K562 (cell line): ENCODE results near the gene KIFAP3. TPM values are rescaled to one million over a fixed set of nuclear protein-coding genes. Genes with fewer than 3 reads are reported as not detected.

Source experiments
- ARID1B ChIP-seq: fragments of 450-650 bp; IDR thresholded peaks from 2 replicates; pipeline ENCODE4 v1.6.1; 2016; ENCODE audit warnings: antibody characterized with exemption, mild to moderate bottlenecking, inconsistent platforms
- DPF2 ChIP-seq: fragments of 450-650 bp; IDR thresholded peaks from 2 replicates; pipeline ENCODE4 v1.6.1; 2016
- GABPB1 ChIP-seq: sonication (generic); formaldehyde crosslinking; IDR thresholded peaks from 2 replicates; pipeline ENCODE4 v1.8.0; 2022; ENCODE audit warnings: mild to moderate bottlenecking, missing genetic modification reagents
- GABPB2 ChIP-seq: fragments of 250-450 bp; sonication (Bioruptor Pico); conservative IDR thresholded peaks from 2 replicates; pipeline ENCODE4 v1.5.1; 2021; ENCODE audit warnings: mild to moderate bottlenecking
- KAT8 ChIP-seq: fragments of 450-650 bp; IDR thresholded peaks from 2 replicates; pipeline ENCODE4 v1.6.1; 2016; ENCODE audit warnings: low read depth, mild to moderate bottlenecking
- KLF16 ChIP-seq: IDR thresholded peaks from 2 replicates; pipeline ENCODE4 v1.6.1; 2016; ENCODE audit warnings: antibody characterized with exemption
- MBD2 ChIP-seq: sonication (generic); IDR thresholded peaks from 2 replicates; pipeline ENCODE4 v1.6.1; 2016; ENCODE audit warnings: low read depth, borderline replicate concordance
- NCOR1 ChIP-seq: fragments of 450-650 bp; IDR thresholded peaks from 2 replicates; pipeline ENCODE4 v1.6.1; 2016; ENCODE audit warnings: mild to moderate bottlenecking, moderate library complexity
- NFIC ChIP-seq: fragments of 450-650 bp; IDR thresholded peaks from 2 replicates; pipeline ENCODE4 v1.6.1; 2017; ENCODE audit warnings: mild to moderate bottlenecking, inconsistent platforms
- NR2C2 ChIP-seq, 2 experiments: fragments of 200-800 bp in 1 of 2; sonication (Bioruptor generic) in 1 of 2; sonication (generic) in 1 of 2; formaldehyde crosslinking in 1 of 2; IDR thresholded peaks; 2 replicates each; pipeline versions ENCODE4 v1.6.1 to v1.8.0; 2016 to 2022; ENCODE audit warnings: mild to moderate bottlenecking in 1 of 2, missing compliant biosample characterization in 1 of 2, missing genetic modification characterization in 1 of 2, missing genetic modification reagents in 1 of 2
- SMARCA4 ChIP-seq: fragments of 450-650 bp; IDR thresholded peaks from 2 replicates; pipeline ENCODE4 v1.6.1; 2016
- SOX6 ChIP-seq: fragments of 450-650 bp; IDR thresholded peaks from 2 replicates; pipeline ENCODE4 v1.6.1; 2014; ENCODE audit warnings: mild to moderate bottlenecking
- STAT5A ChIP-seq: IDR thresholded peaks from 2 replicates; pipeline ENCODE4 v1.6.1; 2012; ENCODE audit warnings: low read length, inconsistent platforms, borderline replicate concordance
- TAL1 ChIP-seq: fragments of 450-650 bp; IDR thresholded peaks from 2 replicates; pipeline ENCODE4 v1.6.1; 2016; ENCODE audit warnings: mild to moderate bottlenecking
- TEAD4 ChIP-seq, 2 experiments: sonication (generic) in 1 of 2; formaldehyde crosslinking in 1 of 2; IDR thresholded peaks; 2 replicates each; pipeline versions ENCODE4 v1.6.1 to v1.8.0; 2012 to 2022; ENCODE audit warnings: borderline replicate concordance in 1 of 2, inconsistent platforms in 1 of 2, low read length in 1 of 2, mild to moderate bottlenecking in 1 of 2, missing genetic modification reagents in 1 of 2
- polyA plus RNA-seq, 8 experiments: library from polyadenylated mRNA; depleted of rRNA in 4 of 8; stranded (reverse) in 5 of 8; unstranded in 3 of 8; fragments of >200 nt; fragmentation: Nextera tagmentation in 2 of 8; fragmentation: Illumina TruSeq in 1 of 8; extraction: Ambion mirVana in 2 of 8; extraction: Trizol in 1 of 8; gene quantifications; 2 replicates each; pipeline versions ENCODE4 v1.2.1 to v1.2.3, GENCODE V29; 2011 to 2014; ENCODE audit warnings: inconsistent platforms in 1 of 8, missing spikeins in 1 of 8
- total RNA-seq, 7 experiments: library from RNA; depleted of rRNA in 6 of 7; stranded (reverse); fragments of >200 nt in 6 of 7; fragmentation: Illumina TruSeq in 2 of 7; extraction: Trizol in 2 of 7; gene quantifications; 2 replicates each; pipeline versions ENCODE4 v1.2.1 to v1.2.3, GENCODE V29; 2011 to 2021; ENCODE audit warnings: low replicate concordance in 1 of 7
- TF ChIP-seq, protein P1 (sequence below): sonication (generic); IDR thresholded peaks from 2 replicates; pipeline ENCODE4 v1.6.1; 2016
- TF ChIP-seq, protein P2 (sequence below): sonication (generic); formaldehyde crosslinking; IDR thresholded peaks from 2 replicates; pipeline ENCODE4 v1.8.0; 2022; ENCODE audit warnings: mild to moderate bottlenecking, missing genetic modification reagents
- TF ChIP-seq, protein P3 (sequence below), 2 experiments: fragments of 200-800 bp in 1 of 2; sonication (Bioruptor generic) in 1 of 2; sonication (generic) in 1 of 2; formaldehyde crosslinking in 1 of 2; IDR thresholded peaks in 1 of 2; conservative IDR thresholded peaks in 1 of 2; 2 replicates each; pipeline versions ENCODE4 v1.5.0 to v1.6.1; 2016 to 2020; ENCODE audit warnings: missing compliant biosample characterization in 1 of 2, missing genetic modification characterization in 1 of 2, missing genetic modification reagents in 1 of 2

Gene KIFAP3
- total and polyA plus RNA-seq, 9 of the 15 experiments (the other 6 are each of a cell fraction or from before 2014, with no cell fraction given) = 8.8 to 17.5 (median 11.8) TPM

DNA sequence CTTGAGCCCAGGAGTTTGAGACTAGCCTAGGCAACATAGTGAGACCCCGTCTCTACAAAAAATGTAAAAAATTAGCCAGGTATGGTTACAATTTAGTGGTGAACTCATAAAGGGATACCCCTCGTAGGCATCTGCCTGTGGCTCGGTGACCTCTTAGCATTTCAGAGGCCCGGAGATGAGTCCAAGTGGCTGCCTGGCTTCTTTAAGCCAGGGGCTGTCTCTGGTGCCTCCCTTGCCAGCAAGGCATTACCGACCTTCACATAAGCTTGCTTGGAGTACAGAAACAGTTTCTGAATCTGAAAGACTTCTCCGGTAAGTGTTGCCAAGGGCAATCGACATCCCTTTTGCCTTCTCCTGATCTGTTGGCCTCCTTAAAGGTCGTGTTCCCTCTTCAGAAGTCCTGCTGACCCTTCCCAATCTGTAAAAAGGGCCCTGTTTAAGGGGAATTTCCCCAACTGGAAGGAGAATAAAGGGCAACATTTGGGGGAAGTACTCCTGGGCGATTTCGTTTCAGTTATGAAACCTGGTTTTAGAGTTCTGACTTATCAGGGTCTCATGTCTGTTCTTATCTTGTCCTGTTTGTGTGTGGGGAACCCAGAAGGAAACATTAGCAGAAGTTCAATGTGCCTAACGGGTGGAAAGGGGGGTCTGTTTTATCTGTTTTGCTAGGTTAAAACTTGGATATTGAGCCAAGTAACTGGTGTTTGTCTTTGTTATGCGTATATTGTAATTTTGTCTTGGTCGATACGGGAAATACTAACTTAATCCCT lies 32.9 kb downstream of the KIFAP3 start (continued):
- no peak for TF ChIP-seq NR2C2 (CRISPR knock-in tag; IDR thresholded peaks at IDR 0.05)
- peak; percentile 33 for TF ChIP-seq NR2C2 (tag; IDR thresholded peaks at IDR 0.05)
- TF ChIP-seq NFIC = 0 out of 2 replicates have a peak, but pooled peaks have one; percentile 7
- TF ChIP-seq DPF2 = peak; percentile 67; the same call in 1 of the 2 replicates
- TF ChIP-seq SMARCA4 = peak; percentile 62; the same call in 1 of the 2 replicates
- no peak for TF ChIP-seq GABPB2
- peak; percentile 42; the same call in 1 of the 2 replicates for TF ChIP-seq STAT5A
- TF ChIP-seq ARID1B = peak; percentile 78
- 0 out of 2 replicates have a peak, but pooled peaks have one; percentile 27 for TF ChIP-seq KLF16
- TF ChIP-seq, protein P1, sequence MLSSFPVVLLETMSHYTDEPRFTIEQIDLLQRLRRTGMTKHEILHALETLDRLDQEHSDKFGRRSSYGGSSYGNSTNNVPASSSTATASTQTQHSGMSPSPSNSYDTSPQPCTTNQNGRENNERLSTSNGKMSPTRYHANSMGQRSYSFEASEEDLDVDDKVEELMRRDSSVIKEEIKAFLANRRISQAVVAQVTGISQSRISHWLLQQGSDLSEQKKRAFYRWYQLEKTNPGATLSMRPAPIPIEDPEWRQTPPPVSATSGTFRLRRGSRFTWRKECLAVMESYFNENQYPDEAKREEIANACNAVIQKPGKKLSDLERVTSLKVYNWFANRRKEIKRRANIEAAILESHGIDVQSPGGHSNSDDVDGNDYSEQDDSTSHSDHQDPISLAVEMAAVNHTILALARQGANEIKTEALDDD = peak; percentile 82
- peak; percentile 69; the same call in 1 of the 2 replicates for TF ChIP-seq TEAD4 (IDR thresholded peaks at IDR 0.05; ENCODE audit: low read length)
- TF ChIP-seq TEAD4 (CRISPR knock-in tag; IDR thresholded peaks at IDR 0.05; ENCODE audit: borderline replicate concordance) = no peak
- TF ChIP-seq, protein P2, sequence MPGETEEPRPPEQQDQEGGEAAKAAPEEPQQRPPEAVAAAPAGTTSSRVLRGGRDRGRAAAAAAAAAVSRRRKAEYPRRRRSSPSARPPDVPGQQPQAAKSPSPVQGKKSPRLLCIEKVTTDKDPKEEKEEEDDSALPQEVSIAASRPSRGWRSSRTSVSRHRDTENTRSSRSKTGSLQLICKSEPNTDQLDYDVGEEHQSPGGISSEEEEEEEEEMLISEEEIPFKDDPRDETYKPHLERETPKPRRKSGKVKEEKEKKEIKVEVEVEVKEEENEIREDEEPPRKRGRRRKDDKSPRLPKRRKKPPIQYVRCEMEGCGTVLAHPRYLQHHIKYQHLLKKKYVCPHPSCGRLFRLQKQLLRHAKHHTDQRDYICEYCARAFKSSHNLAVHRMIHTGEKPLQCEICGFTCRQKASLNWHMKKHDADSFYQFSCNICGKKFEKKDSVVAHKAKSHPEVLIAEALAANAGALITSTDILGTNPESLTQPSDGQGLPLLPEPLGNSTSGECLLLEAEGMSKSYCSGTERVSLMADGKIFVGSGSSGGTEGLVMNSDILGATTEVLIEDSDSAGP (CRISPR knock-in tag) = no peak
- TF ChIP-seq SOX6 = 0 out of 2 replicates have a peak, but pooled peaks have one; percentile 22
- TF ChIP-seq TAL1 = peak; percentile 58
- no peak for TF ChIP-seq GABPB1 (CRISPR knock-in tag)
- TF ChIP-seq MBD2 = peak; percentile 28; the same call in 1 of the 2 replicates
- TF ChIP-seq KAT8 = no peak
- TF ChIP-seq, protein P3, sequence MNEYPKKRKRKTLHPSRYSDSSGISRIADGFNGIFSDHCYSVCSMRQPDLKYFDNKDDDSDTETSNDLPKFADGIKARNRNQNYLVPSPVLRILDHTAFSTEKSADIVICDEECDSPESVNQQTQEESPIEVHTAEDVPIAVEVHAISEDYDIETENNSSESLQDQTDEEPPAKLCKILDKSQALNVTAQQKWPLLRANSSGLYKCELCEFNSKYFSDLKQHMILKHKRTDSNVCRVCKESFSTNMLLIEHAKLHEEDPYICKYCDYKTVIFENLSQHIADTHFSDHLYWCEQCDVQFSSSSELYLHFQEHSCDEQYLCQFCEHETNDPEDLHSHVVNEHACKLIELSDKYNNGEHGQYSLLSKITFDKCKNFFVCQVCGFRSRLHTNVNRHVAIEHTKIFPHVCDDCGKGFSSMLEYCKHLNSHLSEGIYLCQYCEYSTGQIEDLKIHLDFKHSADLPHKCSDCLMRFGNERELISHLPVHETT (CRISPR knock-in tag; conservative IDR thresholded peaks at IDR 0.05 in 1 of 2, IDR thresholded peaks at IDR 0.05 in 1 of 2) = 0 out of 4 replicates have a peak, but pooled peaks of 1 of the 2 experiments have one; percentile 26
- peak; percentile 53; the same call in 1 of the 2 replicates for TF ChIP-seq NCOR1
